NOMO-1 treated with dmso at 0.1 percent for 144 hours (cell line): ENCODE measurements around the gene CCNH.

Source experiments
- DNase-seq: peaks from one replicate; lab custom pipeline; 2025; ENCODE audit not compliant: unreplicated experiment; lab: John Stamatoyannopoulos, UW

CCNH gene

DNA sequence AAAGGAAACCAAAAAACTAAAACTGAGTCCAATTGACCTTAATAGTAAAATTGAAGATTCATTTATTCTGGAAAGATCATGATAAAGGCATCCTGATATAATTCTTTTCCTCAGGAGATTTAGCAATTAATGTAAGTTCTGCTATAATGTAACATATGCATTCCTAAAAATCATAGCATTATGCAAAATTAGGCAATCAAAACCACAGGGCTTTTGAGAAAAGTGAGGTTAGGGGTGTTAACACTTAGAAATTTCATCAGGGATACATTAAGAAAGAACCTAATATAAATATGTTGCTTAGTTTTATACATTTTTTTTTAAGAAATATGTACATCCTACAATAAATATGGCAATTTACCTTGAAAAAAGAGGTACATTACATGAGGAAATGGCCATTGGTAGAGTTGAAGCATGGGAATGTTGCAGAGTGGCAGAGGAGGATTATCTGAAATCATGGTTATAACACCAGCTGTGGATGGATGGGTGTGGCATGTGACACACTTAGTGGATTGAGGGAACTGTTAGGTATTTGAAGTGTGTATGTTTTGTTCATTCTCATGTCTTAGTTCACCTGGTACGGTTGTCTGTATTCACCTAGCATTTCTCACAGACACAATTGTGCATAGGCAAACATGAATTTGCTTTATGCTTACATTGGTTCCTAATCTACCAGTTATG, 51.1 kb downstream of the CCNH start:
- DNase-seq: no peak

DNA sequence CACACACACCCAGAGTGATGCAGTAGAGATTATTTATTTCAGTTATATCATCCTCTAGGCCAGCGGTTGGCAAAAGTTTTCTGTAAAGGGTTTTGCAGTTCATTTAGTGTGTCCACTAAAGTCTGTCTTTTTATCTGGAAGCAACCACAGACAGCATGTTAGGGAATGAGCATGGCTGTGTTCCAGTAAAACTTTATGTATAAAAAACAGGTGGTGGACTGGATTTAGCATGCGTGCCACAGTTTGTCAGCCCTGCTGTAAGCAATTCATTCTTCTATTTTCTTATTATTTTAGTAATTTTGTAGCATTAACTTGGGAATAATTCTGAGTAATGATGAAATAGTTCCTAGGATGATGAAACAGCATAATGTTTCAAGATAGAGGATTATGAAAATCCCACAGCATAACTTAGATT, 51.7 kb downstream of the CCNH start:
- DNase-seq: no peak

DNA sequence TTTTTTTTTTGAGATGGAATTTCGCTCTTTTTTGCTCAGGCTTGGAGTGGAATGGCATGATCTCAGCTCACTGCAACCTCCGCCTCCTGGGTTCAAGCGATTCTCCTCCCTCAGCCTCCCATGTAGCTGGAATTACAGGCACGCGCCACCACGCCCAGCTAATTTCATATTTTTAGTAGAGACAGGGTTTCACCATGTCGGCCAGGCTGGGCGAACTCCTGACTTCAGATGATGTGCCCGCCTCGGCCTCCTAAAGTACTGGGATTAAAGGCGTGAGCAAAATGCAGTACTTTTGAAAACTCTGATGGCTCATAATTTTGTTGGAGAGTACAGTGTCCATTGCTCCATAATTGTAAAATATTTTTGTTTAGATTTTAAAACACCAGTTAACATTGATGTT, 52.6 kb downstream of the CCNH start:
- no peak for DNase-seq

DNA sequence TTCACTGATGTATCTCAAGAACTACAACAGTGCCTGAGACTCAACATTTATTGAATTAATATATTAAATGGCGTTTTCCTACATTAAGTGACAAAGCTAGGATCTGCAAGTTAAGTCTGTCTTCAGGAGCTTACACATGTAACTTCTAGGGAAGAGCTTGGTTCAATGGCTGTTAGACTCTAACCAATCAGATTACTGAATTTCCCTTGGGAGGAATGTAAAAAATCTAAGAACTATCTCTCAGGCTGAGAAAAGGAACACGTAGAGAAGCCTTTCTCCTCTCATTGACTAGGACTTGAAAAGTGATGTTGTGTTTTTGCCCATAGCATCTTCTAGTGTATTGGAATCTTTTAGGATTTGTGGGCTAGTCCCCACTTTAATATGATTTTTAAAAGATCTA, 53.6 kb downstream of the CCNH start:
- DNase-seq: no peak

DNA sequence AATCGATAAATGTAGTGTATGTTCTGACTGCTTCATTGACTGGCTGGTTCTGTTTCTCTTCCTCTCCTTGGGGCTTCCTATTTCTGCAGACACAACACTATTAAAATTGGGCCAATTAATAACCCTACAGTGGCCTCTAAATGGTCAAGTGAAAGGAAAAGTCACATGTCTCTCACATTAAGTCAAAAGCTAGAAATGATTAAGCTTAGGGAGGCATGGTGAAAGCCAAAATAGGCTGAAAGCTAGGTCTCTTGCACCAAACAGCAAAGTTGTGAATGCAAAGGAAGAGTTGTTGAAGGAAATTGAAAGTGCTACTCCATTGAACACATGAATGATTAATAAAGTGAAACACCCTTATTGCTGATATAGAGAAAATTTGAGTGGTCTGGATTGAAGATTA, 58.2 kb downstream of the CCNH start:
- DNase-seq: no peak

DNA sequence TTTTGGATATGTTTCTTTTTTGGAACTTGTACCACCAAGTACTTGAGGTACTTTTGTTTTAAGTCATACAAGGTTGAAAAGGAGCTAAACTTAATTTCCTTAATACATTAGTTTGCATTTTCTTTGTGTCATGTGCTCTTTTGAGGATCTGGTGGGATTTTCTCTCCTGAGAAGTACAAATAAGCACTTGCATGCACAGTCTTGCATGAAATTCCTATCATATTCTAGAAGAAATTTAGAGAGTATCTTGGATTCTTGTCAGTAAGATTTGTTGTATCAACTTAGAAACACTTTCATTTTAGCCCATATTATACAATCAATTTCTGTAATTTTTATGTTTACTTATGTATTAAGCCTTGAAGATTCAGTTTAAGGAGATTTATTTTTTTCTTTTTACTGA, 64.9 kb downstream of the CCNH start:
- DNase-seq: no peak

DNA sequence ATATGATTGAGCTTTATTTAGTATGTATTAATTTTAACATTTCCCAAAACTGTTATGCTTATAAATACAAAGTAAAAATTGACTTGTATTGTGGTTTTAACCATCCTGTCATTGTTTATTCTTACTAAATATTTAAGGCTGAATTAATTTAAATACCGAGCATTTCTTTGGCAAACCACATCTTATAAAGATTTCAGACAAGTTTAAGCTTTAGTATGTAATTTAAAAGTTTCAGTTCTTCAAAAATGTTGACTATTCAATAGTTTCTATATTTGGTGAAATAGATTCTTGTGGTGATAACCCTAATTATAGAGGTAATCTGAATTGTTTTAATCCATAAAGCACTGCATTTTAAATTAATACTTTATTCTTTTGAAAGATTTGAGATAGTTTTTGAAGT, 65.5 kb downstream of the CCNH start:
- DNase-seq: no peak
